GM20000 (cell line): ENCODE data around the gene PRPF38B.

Source experiments
- DNase-seq: peaks from one replicate; pipeline ENCODE4 v3.0.0; 2012; ENCODE audit warnings: low spot score
- TF ChIP-seq, protein P1 (sequence below): IDR thresholded peaks from 2 replicates; pipeline ENCODE4 v1.5.1; 2012; ENCODE audit warnings: mild to moderate bottlenecking, control low read depth; ENCODE audit errors: extremely low read depth, missing control alignments

Gene PRPF38B

DNA sequence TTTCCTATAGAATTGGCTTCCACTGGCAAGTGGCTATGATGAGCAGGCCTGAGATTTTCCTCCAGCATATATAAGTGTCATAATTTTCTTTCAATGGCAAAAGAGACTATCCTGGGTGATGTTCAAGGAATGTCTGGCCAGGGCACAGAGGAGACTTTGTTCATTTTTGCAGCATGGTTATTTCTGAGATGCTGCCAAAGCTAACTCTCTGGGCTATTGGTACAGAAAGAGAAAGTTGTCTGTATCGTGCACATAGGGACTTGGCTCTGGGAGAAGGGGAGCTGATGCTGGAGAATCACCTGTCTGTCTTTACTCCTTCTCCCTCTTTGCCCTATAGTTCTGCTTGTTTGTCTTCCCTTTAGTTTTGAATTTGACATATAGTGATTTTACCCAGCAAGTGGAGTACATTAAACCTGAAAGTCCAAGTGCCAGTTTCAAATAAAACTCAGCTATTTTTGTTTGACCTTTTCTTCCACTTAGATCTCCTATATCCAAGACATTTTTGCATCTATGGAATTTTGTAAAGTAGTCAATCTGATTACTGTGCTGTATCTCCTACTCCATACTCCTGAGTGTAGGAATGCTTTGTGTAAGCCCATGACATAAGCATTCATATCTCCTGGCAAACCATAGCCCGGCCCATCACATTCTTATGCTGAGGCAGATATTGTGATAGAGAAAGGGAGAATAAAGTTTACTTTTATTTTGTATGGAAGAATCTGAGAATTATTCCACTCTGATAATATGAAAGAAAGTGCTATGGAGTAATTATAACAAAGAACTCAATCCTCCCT is 24.5 kb downstream of the PRPF38B start:
- TF ChIP-seq, protein P1, sequence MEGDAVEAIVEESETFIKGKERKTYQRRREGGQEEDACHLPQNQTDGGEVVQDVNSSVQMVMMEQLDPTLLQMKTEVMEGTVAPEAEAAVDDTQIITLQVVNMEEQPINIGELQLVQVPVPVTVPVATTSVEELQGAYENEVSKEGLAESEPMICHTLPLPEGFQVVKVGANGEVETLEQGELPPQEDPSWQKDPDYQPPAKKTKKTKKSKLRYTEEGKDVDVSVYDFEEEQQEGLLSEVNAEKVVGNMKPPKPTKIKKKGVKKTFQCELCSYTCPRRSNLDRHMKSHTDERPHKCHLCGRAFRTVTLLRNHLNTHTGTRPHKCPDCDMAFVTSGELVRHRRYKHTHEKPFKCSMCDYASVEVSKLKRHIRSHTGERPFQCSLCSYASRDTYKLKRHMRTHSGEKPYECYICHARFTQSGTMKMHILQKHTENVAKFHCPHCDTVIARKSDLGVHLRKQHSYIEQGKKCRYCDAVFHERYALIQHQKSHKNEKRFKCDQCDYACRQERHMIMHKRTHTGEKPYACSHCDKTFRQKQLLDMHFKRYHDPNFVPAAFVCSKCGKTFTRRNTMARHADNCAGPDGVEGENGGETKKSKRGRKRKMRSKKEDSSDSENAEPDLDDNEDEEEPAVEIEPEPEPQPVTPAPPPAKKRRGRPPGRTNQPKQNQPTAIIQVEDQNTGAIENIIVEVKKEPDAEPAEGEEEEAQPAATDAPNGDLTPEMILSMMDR = no peak

DNA sequence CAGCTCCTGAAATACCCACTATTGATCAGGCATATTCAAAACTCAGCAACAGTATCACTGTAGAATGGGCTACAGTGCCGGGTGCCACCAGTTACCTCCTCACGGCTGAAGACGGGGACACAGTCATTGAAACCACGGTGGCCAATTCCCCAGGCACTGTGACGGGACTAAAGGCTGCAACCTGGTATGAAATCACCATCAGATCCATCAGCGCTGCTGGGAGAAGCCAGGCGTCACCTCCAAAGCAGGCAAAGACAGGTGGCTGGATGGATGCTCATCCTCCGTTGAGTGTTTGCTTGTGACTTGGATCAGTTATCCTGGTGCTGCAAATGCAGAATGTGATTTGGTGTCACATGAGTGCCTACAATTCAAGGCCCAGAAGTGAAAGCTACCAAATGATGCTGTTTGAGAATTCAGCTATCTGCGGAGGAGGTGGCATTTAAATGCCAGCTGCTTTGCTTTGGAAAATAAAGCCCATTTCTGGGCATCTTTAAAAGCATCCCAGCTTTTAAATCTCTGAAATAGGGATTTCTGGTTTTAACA is 25.7 kb downstream of the PRPF38B start:
- TF ChIP-seq, protein P1 = no peak
- no peak for DNase-seq

More for the DNA sequence above, 24.5 kb downstream of the PRPF38B start:
- DNase-seq = no peak

DNA sequence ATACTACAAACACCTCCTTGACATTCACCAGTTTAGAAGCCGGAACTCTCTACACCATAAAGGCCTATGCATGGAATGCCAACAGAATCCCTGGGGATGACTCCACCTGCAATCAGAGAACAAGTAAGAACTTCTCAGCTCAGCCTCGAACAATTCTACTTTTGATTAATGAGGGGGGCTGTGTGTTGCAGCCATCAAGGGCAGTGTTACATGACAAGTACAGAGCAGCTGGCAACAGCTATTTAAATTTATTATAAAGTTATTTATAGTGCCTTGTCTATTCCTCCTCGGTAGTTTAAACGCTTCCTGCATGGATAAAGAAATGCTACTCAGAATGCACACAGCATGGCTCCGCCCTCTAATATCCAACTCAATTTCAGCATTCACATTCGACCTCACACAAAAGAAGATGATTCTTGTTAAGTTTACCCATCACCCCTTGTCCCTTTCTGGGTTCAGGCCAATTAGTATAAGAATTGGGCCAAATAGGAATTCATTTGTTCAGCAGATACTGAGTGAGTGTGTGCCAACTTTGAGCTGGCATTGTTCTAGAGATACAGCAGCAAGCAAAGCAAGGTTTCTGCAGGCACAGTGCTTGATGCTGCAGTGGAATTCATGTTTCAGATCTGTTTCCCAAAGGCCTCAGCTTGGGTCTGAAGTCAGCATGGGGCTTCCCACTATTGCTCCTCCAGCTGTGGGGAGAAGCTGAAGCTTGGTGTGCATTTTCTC is 27.0 kb downstream of the PRPF38B start:
- DNase-seq = no peak
- TF ChIP-seq, protein P1 = no peak

DNA sequence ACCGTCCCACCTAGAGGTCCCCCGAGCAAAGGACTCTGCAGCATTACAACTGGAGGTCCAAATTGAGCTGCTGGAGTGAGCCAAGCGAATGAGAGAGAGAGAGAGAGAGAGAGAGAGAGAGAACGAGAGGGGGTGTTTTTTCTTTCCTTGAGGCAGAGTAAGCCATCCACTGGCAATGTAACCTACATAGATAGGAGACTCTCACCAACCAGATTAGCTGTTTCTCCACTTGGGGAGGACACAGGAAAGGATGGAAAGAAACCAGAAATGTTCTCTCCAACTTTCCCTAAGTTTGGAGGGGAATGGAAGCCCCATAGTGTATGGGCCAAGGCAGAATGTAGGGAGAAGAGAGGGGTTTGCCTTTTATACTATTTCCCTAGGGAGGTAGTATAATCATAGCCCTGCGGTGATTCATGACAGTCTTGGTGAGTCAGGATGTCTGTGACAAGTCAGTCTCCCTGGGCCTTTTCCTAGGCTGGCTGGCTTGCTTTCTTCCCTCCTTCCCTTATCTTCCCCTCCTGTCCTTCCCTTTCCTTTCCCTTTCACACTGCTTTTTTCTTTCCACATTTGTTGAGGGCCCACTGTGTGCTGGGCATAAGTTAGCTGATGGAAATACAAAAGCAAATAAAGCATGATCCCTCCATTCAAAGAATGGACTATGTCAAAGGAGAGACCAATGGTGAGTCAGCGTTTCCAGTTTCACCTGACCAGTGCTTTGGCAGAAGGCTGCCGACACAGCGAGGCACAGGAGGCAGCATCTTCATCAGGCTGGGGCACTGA is 27.7 kb downstream of the PRPF38B start:
- TF ChIP-seq, protein P1 = no peak

DNA sequence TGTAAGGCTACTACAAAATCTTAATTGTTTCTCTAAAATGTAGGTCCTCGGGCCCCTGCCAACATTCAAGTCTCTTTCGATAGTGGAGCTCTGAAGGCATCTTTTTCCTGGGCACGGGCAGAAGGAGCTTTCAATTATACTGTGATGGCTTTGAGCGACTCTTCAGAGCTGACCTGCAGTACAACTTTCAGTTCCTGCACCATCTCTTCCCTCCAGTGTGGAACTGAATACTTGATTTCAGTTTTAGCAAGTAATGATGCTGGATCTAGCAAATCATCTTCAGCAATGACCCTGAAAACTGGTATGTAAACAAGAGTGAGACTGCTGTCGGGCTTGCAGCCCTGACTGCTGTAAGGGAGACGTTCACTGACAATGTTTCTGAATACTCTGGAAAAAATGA is 30.2 kb downstream of the PRPF38B start:
- TF ChIP-seq, protein P1 = no peak
- no peak for DNase-seq

More for the DNA sequence above, 27.7 kb downstream of the PRPF38B start:
- no peak for DNase-seq

DNA sequence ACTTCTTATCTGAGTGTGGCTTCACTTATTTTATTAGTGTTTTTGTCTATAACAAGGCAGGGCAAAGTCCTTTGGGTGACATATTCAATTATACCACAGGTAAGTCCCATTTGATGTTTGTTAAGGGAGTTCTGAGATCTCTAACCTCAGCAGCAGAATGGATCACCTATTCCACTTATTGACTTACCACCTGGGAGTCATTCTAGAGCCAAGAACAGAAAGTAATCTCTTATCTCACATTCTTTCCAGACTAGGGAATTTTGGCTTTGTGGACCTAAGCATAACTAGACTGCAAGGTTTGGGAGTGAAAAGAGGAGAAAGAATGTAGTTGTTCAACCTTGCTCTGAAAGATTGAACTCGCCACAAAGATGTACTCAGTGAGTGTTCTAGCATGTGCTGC is 33.8 kb downstream of the PRPF38B start:
- TF ChIP-seq, protein P1 = no peak
- DNase-seq = no peak
